Measurements from ENCODE around the gene TRAF5. TPM values are rescaled to one million over a fixed set of nuclear protein-coding genes. Genes with fewer than 3 reads are reported as not detected.
A peak's percentile ranks its signal among the peaks of the same experiment; 100 is the strongest.
"Not testable (repeated sequence)": the region's sequence is repeated elsewhere in the genome, so short reads cannot be mapped to it uniquely, and the experiment has no call there.

The TRAF5 gene, protein sequence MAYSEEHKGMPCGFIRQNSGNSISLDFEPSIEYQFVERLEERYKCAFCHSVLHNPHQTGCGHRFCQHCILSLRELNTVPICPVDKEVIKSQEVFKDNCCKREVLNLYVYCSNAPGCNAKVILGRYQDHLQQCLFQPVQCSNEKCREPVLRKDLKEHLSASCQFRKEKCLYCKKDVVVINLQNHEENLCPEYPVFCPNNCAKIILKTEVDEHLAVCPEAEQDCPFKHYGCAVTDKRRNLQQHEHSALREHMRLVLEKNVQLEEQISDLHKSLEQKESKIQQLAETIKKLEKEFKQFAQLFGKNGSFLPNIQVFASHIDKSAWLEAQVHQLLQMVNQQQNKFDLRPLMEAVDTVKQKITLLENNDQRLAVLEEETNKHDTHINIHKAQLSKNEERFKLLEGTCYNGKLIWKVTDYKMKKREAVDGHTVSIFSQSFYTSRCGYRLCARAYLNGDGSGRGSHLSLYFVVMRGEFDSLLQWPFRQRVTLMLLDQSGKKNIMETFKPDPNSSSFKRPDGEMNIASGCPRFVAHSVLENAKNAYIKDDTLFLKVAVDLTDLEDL
- 23.1 TPM for polyA plus RNA-seq (ENCODE audit: insufficient read length)

DNA sequence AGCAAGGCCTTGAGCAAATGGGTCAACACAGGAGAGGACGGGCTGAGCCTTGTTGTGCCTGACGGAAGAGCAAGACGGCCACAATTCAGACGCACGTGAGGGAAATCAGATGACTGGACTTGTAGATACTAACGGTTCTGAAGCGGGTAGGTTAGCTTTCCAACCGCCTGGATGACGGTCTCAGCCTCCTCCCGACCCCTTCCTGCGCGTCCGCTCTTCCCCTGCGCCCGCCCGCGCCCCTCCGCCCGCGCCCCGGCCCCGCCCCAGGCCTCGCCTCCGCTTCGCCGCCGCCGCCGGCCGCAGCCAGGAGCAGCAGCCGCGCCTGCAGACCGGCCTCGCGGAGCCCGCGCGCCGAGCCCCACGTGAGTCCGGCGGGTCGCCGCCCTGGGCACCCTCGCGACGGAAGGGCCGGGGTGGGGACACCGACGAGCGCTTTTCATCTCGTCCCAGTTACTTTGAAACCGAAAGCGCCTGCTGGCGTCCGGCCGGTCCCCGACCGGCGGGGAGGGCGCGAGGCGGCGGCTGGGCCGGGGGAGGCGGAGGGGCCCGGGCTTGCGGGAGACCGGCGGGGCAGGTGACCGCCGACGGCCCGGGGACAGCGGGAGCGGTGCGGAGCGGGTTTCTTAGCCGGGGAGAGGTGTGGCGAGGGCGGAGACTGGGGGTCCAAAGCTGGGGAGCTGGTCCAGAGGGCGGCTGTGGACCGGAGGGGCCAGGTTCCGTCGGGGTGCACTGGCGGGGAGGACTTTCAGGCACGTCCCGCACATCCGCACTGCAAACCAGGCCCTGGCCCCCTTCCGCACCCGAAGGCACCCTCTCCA, at the start of gene TRAF5:
TRAF5 (plus strand) TSS at position 306 of the 818 bp plus-strand sequence. CDS start 26,407 bp downstream, outside the sequence.
- DNase-seq: peak; percentile 62

DNA sequence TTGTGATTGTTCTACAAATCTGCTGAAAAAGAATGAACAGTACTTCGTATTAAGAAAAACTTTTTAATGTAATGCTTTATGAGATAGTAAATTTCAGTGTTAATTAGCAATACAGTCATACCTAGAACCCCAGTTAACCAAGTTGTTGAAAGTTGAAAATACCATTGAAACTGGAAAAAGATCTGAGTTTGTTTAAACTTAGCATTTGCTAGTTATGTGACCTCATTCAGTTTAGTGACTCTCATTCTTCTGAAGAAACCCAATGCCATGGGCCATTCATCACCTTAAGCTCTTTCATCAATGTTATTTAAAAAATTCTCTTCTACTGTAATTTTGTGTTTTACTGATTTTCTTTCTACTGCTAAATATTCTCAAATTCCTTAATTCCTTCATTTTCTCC, 47.3 kb upstream of the TRAF5 start:
- no peak for DNase-seq

DNA sequence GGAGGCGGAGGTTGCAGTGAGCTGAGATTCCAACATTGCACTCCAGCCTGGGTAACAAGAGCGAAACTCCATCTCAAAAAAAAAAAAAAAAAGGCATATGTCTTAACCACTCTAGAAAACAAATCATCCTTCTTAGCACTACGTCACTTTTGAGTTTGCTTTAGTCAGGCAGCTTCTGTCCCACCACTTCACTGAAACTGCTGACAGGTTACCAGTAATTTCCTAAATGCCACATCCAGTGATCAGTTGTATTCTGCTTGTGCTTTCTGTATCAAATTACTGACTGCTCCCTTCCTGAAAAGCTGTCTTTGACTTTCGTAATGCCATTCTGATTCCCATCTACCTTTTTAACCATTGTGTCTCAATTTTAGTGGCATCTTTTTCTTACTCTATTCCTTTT, 45.7 kb upstream of the TRAF5 start:
- DNase-seq: no peak

DNA sequence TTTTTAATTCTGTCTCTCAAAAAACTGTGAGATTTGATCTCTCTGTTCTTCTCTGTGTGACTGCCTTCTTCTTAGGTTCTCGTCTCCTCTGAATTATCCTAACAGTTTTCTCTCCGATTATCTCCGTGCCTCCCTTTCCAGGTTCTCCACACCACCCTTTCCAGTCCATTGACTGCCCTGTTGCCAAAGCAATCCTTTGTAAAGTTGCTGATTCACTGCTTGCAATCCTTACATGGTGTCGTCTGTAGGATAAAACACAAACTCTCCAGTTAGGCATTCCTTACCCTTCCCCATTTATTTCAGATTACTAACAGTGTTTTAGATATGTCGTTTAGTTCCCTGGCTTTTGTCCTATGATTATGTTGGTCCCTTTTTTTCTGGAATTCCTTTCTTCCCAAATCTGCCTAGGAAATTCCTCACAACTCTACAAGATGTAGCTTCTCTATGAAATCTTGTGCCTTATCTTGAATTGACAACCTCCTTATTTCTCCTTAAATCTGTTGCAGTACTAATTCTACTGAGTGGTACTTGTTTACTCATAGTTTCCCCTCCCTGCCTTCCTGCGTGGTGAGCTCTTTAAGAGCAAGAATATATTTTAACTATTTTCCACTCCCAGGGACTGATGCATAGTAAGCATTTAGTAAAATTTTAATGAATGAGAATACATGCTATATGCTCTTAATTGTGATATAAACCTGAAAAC, 45.2 kb upstream of the TRAF5 start:
- no peak for DNase-seq

DNA sequence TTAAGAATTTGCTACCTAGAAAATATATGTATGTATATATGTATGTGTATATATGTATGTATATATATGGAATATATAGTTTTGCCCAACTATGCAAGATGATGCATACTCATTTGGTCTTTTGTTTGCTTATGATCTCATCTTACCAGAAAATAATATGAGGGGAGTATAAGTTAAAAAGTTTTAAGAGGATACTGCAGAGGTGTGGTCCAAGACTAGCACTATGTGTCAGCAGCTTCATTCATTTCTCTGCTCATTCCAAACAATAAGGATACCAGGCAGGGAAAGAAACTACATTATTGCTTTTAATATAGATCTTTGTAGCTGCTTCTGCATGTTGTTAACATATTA, 44.6 kb upstream of the TRAF5 start:
- no peak for DNase-seq

DNA sequence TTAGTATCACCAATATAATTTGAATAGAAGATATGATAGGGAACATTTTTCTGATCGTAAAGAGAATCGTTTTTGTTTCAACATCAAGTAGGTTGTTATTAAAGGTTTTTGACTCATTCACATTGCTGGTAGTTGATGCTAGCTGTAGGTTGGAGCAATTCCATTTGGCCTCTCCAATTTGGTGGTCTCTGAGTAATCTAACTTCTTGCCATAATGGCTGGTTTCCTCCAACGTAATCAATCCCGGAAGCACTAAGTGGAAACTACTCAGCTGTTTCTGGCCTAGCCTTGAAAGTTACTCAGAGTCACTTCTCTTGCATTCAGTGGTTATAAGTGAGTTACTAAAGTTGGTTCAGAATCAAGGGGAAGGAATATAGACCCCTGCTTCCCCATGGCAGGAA, 41.4 kb upstream of the TRAF5 start:
- DNase-seq: no peak

DNA sequence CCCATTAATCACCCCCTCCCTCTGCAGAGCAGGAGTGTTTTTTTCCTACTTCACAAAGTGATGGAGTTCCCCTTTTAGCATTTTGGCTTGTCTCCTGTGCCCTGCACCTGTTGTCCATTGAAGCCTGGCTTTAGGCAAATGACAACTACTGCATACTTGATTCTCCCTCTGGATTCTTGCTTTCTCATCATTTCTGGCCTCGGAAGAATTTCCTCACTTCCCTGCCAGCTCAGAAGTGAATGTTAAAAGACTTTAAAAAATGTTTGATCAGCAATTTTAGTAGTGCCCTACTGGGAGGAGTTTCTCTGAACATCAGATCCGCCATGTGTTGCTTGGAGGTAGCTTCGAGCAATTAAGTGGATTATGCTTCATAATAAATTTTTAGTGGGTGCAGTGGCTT, 39.4 kb upstream of the TRAF5 start:
- DNase-seq: no peak

DNA sequence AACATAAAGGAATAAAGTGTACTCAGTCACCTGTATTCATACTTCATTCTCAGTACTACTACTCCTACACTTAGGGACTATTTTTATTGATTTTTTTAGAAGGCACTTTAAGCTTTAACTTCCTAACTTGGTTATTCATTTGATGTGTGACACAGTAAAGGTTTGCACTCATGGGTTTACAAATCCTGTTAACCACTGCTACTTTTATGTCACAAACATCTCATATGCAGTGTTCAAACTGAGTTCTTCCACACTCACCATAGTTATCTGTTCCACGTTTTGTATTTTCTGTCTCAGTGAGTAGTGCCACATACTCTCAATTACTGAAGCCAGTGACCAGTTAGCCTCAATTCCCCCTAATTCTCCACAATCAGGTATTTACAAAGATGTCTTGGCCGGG, 34.2 kb upstream of the TRAF5 start:
- DNase-seq: no peak

DNA sequence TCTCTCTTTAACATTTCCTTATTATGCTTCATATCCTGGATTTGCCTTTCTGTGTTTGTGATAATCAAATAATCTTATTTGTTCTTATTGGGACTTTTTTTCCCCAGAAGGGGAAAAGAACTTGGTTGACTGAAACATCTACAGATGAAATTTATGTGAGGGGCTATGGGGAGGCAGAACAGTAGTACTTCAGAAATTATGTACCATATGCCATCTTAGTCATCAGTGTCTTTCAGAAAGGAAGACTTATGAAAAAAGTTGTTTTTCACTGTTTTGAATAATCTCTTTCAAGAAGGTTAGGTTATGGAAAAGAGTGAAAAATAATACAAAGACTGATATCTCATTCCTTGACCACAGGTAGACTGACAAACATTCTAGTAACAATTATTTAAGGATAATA, 30.2 kb upstream of the TRAF5 start:
- DNase-seq: no peak

DNA sequence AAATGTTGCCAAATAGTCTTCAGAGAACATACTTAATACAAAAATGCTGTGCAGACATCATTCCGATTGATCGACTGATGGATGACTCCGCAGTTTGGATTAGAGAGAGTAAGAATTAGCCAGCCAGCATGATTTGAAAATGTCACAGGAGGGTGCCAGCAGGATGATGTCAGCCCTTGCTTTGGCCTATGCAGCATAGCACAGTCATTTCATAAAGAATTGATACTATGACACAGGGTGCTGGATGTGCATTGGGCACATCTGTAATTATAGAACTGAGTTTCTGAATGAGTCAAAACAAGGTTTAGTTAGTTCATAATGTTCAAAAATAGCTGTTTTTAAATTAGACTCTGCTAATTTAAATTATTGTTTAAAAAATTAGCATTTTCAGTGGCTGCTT, 21.6 kb upstream of the TRAF5 start:
- DNase-seq: no peak

DNA sequence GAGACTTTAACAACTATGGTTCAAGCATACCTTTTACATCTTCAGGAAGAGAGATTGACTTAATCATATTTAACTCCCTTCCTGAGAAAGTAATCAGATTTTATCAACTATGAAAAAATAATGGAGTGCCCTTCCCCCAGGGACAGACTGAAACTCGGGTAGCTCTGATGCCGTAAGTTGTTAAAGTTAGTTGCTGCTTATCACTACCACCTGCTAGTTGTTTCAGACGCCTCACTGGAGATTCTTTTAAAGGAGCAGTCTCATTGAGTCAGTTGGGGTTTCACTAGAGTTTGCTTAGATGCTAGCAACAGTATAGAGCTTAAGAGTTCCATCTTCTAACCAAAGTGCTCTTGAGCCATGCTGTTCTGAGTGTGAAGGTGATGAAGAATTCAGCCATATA, 17.0 kb upstream of the TRAF5 start:
- DNase-seq: no peak

DNA sequence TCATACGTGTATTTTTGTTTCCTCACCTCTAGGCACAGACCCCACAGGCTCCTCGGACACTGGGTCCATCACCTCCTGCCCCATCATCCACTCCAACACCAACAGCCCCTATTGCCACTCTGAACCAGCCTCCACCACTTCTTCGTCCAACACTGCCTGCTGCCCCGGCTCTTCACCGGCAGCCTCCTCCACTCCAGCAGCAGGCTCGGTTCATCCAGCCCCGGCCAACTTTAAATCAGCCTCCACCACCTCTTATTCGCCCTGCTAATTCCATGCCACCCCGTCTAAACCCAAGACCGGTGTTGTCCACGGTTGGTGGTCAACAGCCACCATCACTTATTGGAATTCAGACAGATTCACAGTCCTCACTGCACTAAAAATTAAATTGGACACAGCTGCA, 13.2 kb upstream of the TRAF5 start:
- DNase-seq: no peak

DNA sequence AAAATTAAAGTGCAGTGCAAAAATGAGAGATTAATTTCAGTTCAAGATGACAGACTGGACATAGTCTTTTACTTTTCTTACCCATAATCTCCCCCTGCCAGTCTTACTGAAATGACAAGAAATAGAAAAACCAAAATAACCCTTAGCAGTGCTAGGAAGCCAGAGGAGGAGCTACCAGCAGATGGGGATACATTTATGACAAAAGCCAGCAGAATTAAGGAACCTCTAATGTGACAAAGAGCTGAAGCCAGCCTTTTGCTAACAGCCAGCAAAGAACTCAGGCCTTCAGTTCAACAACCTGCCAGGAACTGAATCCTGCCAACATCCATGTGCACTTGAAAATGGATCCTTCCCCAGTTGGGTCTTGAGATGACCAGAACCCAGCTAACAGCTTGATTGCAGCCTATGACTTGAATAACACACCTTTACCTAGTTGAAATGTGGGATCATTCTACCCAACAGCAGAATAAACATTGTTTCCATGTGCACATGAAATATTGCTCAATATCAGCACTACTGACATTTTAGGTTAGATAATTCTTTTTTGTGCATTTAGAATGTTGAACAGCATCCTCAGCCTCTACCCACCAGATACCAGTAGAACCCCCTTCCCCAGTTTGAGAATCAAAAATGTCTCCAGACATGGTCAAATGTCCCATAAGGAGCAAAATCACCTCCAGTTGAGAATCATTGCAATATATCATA, 7.9 kb upstream of the TRAF5 start:
- no peak for DNase-seq

DNA sequence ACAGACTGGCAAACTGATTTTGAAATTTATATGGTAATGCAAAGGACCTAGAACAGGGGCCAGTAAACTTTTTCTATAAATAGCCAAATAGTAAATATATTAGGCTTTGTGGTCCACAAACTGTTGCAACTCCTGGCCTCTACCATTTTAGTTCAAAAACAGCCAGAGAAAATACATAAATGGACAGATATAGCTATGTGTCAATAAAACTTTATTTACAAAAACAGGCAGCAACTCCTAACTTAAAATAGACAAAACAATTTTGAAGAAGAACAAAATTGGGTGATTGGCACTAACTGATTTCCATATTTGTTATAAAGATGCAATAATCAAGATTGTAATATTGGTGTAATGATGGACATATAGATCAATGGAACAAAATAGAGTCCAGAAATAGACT, 6.7 kb upstream of the TRAF5 start:
- DNase-seq: no peak

DNA sequence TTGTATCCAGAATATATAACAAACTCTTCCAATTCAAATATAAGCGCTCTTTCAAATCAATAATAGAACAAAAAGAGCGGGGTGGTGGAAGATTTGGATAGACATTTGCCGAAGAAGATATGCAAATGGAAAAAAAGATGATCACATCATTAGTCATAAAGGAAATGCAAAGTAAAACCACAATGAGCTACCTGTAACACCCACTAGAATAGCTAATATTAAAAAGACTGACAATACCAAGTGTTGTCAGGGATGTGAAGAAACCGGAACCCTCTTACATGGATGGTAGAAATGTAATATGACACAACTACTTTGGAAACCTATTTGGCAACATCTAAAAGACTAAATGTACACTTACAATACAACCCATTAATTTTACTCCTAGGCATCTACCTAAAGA, 5.7 kb upstream of the TRAF5 start:
- no peak for DNase-seq

DNA sequence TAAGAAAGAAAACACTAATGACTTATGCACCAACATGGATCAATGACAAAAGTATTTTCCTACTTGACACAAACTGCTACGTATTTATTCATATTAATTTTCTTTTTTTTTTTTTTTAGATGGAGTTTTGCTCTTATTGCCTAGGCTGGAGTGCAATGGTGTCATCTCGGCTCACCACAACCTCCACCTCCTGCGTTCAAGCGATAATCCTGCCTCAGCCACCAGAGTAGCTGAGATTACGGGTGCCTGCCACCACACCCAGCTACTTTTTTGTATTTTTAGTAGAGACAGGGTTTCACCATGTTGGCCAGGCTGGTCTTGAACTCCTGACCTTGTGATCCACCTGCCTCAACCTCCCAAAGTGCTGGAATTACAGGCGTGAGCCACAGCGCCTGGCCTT, 5.0 kb upstream of the TRAF5 start:
- not testable (repeated sequence) for DNase-seq

DNA sequence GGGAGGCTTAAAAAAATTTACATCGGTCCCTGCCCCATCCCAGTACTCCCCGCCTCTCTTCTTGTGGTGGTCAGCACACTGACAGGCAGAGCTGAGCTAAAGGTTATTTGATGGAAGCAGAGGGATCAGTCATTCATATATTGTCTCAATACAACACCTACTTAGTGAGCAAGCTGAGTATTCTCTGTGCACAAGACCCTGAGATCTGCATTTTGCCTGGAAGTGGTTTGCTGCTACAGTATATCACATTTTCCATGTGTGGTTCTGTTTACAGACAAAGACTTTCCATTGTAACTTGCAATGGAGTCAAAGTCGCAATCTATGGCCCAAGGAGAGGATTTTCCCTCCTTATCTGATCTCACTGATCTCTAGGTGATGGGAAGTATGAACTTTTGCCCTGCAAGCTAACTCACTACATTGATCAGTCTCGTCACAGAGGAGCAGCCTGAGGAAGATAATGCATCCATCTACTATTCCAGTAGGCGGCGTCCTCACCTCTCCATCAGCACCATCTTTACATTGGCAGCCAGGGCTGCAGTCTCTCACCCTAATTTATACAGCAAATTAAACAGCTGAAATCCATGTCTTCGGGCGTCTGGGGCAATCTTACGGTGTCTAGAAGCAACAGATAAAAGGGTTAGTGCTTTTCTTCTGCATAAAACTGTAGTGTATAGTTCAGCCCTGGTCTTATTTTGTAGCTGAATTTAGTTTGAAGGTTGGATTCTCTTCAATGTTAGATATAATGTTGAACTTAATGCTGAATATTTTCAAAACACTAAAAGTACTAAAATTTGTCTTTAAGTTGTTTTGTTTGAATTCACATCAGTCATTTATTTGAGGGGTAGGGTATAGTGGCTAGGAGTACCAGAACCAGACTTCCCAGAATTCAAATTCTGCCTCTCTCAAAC, 3.2 kb upstream of the TRAF5 start:
- peak; percentile 54 for DNase-seq

DNA sequence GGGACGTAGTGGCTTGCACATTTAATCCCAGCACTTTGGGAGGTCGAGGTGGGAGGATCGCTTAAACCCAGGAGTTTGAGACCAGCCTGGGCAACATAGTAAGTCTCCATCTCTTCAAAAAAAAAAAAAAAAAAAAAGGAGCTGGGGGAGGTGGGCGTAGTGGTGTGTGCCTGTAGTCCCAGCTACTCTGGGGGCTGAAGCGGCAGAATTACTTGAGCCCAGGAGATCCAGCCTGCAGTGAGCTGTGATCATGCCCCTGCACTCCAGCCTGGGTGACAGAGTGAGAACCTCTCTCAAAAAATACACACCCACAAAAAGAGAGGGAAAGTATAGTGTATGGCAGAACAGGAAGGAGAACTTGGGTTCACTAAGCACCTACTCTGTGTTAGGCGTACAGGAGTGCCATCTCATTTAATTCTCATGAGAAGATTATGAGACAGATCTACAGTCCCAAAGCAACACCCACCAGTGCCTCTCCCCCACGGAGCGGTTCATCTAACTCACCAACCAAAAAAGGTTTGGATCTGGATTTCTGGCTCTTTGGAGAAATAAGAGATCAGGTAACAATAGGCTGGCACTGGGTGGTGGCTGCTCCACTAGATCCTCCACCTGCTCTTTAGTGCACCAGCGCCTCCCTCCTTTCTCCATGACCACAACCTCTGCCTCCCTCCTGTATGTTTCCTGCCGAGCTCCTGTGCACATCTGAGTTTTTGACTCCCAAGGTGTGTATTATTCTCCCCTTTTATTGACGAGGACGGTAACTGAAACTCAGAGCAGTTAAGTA, 1.4 kb upstream of the TRAF5 start:
- DNase-seq: no peak

DNA sequence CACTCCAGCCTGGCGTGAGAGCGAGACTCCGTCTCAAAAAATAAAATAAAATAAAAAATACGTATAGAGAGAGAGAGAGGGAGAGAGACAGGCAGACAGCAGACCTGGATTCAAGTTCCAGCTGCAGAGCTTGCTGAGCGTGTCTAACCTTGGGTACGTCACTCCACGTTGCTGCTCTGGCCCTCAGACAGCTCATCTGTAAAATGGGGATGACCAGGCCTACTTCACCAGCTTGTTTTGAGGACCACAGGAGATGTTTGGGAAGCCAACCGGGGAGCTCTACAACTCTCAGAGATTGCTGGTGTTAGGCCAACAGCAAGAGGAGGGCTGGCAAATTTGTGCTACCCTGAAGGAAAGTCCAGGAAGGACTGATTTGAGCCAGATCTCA, 499 bp upstream of the TRAF5 start:
- no peak for DNase-seq

DNA sequence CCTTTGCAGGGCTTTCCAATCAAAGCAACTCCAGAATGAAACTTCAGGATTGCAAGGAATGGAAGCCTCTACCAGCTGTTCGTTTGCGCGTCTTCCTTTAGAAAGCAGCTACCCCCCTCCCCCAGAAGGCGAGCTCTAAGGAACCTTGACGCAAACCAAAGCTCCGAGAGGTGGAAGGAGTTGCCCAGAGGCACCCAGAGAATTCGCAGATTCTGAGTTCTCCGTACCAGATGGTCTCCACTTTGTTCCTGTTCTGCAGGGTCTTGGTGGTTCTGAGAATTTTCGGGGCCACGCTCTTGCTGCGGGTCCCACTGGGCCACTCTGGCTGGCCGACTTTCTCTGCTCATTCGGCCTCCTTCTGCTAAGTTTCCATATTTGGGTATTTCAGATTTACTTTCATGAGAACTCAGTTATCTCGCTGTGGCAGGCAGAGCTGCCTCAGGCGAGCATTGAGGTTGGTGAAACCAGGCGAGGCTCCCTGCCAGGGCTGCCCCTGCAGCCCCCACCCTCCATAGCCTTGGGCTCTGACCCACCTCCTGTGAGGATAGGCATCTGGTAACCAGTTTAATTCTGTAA, 801 bp downstream of the TRAF5 start:
- DNase-seq: peak; percentile 56

Measured in hindlimb muscle (tissue), 1 donor.